HEK293 (cell line): ENCODE data around the gene TMEM176A.

Source experiments
- CTCF ChIP-seq: fragments of 450-650 bp; formaldehyde crosslinking; IDR thresholded peaks from 2 replicates; pipeline ENCODE4 v1.5.1; 2016; ENCODE audit warnings: missing biosample characterization, missing genetic modification characterization
- IKZF3 ChIP-seq: fragments of 450-650 bp; IDR thresholded peaks from 2 replicates; pipeline ENCODE4 v1.5.0; 2018; ENCODE audit warnings: missing biosample characterization, mild to moderate bottlenecking, missing genetic modification characterization, moderate library complexity
- KLF16 ChIP-seq: fragments of 450-650 bp; formaldehyde crosslinking; IDR thresholded peaks from 2 replicates; pipeline ENCODE4 v1.5.1; 2017; ENCODE audit warnings: missing biosample characterization, missing genetic modification characterization
- REST ChIP-seq: fragments of 450-650 bp; formaldehyde crosslinking; IDR thresholded peaks from 2 replicates; pipeline ENCODE4 v1.5.1; 2016; ENCODE audit warnings: missing biosample characterization, missing genetic modification characterization
- ZBTB8A ChIP-seq: fragments of 450-650 bp; formaldehyde crosslinking; IDR thresholded peaks from 2 replicates; pipeline ENCODE4 v1.5.1; 2016; ENCODE audit warnings: missing biosample characterization, missing genetic modification characterization
- ZNF214 ChIP-seq: fragments of 450-650 bp; formaldehyde crosslinking; IDR thresholded peaks from 2 replicates; pipeline ENCODE4 v1.5.1; 2017; ENCODE audit warnings: missing biosample characterization, mild to moderate bottlenecking, missing genetic modification characterization, borderline replicate concordance
- ZNF404 ChIP-seq: fragments of 450-650 bp; formaldehyde crosslinking; IDR thresholded peaks from 2 replicates; pipeline ENCODE4 v1.5.1; 2017; ENCODE audit warnings: missing biosample characterization, missing genetic modification characterization
- ZNF433 ChIP-seq: fragments of 450-650 bp; formaldehyde crosslinking; IDR thresholded peaks from 2 replicates; pipeline ENCODE4 v1.5.1; 2016; ENCODE audit warnings: missing biosample characterization, missing genetic modification characterization, low read depth
- ZNF585B ChIP-seq: fragments of 450-650 bp; formaldehyde crosslinking; IDR thresholded peaks from 2 replicates; pipeline ENCODE4 v1.5.1; 2016; ENCODE audit warnings: missing biosample characterization, missing genetic modification characterization
- ZNF677 ChIP-seq: fragments of 450-650 bp; IDR thresholded peaks from 2 replicates; pipeline ENCODE4 v1.5.0; 2018; ENCODE audit warnings: missing biosample characterization, mild to moderate bottlenecking, missing genetic modification characterization, moderate library complexity
- ZNF776 ChIP-seq: fragments of 450-650 bp; formaldehyde crosslinking; IDR thresholded peaks from 2 replicates; pipeline ENCODE4 v1.5.0; 2017; ENCODE audit warnings: missing biosample characterization, missing genetic modification characterization, borderline replicate concordance

- TF ChIP-seq KLF16 (tag by site-specific recombination) (no peak), ZNF214 (tag by site-specific recombination) (no peak), ZNF404 (no peak), ZNF677 (tag by site-specific recombination) (no peak), CTCF (tag by site-specific recombination) (no peak), IKZF3 (tag by site-specific recombination) (no peak), ZNF776 (tag by site-specific recombination) (no peak), ZNF433 (tag by site-specific recombination) (no peak), ZNF585B (tag by site-specific recombination) (no peak), ZBTB8A (tag by site-specific recombination) (no peak), REST (no peak)
Measured at GRCh38 chr7:150814328-150815001, 13.9 kb downstream of the TMEM176A start.
